ENCODE results near the gene CMTM1.
"Not testable (repeated sequence)": the region's sequence is repeated elsewhere in the genome, so short reads cannot be mapped to it uniquely, and the experiment has no call there.

The CMTM1 gene

GRCh38 chr16:66562409-66562808, 3.8 kb upstream of the CMTM1 start:
- no peak for DNase-seq (ENCODE audit: low read depth)

GRCh38 chr16:66562986-66563385, 3.3 kb upstream of the CMTM1 start:
- DNase-seq (ENCODE audit: low read depth), result no peak

DNA sequence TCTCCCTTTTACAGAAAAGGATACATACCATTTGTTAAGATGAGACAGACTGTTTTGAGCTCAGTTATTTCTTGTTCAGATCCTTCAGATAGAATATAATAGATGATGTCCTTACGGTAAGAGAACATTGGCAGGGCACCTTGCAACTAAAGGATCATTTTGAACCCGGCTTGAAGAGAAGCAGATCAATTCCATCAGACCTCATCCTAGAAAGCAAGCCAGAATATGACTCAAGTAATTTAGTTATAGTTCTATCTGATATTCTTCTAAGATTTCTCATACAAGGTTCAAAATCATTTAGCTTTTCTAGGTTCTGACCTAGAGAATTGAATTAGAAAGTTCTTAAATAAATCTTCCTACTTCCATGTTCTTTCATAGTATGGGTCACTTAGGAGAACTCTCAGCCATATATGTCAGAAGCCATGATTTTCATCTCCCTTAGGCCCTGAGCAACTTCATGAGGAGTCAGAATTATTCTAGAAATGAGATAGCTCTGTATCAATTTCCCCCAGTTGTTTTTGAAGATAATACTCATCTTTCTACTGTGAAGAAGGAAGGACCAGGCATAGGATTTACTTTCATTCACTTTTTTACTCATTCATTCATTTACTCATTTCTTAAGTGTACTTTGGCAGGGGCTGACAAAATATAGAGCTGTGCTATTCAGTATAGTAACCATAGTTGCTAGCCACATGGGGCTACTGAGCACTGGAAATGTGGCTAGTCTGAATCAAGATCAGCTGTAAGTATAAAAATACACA, 2.5 kb upstream of the CMTM1 start:
- DNase-seq (ENCODE audit: low read depth), result no peak

DNA sequence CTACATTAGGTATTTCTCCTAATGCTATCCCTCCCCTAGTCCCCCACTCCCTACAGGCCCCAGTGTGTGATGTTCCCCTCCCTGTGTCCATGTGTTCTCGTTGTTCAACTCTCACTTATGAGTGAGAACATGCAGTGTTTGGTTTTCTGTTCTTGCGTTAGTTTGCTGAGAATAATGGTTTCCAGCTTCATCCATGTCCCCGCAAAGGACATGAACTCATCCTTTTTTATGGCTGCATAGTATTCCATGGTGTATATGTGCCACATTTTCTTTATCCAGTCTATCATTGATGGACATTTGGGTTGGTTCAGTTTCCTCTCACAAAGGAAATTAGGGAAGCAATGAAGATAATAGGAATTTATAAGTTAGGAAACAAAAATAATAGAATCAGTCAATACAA, 1.0 kb downstream of the CMTM1 start:
- not testable (repeated sequence) for DNase-seq (ENCODE audit: low read depth)

- DNase-seq (ENCODE audit: low read depth), result no peak
These were observed 2.1 kb downstream of the CMTM1 start for GRCh38 chr16:66568355-66568754.

DNA sequence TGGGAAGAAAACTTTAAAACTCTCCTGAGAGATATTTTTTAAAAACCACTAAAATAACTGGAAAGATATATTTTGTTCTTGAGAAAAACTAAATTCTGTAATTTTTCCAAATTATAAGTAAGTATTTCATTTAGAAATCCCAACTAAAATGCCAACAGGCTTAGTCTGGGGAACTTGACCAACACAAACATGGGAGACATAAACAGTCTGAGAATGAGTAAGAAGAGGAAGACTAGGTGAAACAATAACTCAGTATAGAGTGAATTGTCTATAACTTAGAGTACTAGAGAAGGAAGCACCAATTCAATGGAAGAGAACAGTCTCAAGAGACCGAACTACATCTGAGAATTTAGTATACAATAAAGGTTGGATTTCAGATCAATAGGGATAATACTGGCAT, 2.9 kb downstream of the CMTM1 start:
- DNase-seq (ENCODE audit: low read depth), result no peak

DNA sequence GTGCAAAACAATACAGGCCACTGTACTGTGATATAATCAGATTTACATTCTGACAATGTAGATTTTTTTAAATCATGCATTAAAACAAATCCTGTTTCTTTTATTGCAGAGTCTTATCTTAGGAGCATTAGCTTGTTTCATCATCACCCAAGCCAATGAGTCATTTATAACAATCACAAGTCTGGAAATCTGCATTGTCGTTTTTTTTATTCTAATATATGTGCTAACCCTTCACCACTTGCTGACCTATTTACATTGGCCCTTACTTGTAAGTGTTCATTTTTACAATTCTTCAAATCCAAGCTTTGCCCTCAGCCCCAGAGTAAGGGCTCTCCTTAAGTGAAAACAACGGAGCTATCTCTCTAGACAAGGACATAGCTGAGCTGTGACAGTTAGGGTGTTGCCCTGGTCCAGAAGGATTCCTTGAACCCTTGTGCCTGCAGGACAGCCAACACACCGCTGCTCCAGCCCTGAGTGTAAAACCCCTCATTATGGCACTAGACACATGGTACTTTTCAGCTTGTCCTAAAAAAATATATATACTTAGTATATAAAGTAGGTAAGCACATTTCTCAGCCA, 3.7 kb downstream of the CMTM1 start:
- no peak for DNase-seq (ENCODE audit: low read depth)

DNA sequence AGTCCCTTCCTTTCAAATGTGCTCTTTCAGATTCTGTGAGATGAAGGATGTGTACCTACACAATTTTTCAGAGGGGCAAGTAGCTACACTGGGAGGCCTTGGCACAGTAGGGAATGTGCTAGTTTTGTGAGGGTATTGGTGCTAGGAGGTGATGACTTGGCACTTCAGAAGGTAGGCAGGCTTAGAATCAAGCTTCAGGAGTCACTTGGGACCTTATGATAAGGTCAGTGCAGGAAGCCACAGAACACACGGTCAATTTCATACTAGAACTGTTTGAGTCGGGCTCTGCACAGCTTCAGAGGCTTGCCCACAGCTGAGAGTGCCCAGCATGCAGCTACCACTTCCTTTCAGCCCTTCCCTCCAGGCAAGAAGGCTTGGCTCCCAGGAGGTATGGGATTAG, 6.1 kb downstream of the CMTM1 start:
- DNase-seq (ENCODE audit: low read depth), result no peak

- no peak for DNase-seq (ENCODE audit: low read depth)
These were observed 7.8 kb downstream of the CMTM1 start for GRCh38 chr16:66574081-66574480.

DNA sequence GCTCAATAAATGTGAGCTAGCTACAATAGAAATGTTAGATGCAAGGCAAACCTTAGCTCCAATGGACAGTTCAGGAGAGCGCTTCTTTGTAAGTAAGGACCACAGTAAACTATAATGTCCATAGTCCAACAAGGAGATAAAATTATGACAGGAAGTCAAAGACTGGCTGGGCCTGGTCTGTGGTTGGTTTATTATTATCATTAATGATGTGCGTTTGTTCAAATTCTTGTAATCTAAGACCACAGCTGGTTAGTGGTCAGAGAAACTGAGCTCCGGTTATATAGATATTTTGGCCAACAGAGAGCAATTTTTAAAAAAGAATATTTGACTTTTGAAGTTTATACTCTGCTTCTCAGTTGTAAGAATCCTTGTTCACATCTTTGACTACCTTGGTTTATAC, 8.3 kb downstream of the CMTM1 start:
- no peak for DNase-seq (ENCODE audit: low read depth)

DNA sequence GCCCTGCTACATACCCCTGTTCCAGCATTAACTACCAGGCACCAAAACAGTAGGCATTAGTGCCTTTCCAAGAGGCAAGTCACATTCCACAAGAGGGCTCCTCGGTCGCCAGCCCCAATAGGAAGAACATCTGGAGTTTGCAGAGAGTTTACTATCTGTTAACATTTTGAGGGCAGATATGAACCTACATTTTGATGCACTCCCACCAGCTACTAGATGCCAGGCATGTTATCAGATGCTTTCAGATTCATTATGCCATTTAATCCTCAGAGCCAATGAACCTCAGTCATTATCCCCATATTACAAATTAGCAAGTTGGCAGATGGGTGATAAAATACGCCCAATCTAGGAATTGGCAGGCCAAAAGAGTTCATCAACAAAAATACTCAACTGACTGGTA, 8.8 kb downstream of the CMTM1 start:
- DNase-seq (ENCODE audit: low read depth), result no peak

DNA sequence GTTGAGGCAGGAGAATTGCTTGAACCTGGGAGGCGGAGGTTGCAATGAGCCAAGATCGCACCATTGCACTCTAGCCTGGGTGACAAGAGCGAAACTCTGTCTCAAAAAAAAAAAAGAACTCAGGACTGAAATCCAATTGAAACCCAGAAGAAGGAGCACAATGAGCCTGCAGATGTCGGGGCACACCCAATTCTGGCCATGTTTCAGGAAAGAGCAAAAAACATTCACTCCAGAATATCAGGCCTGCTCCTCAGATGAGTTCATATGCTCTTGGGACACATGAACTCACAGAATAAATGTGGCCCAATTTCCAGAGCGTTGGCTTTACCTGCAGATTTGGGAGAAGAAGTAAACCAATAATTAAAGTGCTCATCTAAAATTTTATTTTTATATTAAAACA, 10.1 kb downstream of the CMTM1 start:
- DNase-seq (ENCODE audit: low read depth), result no peak

GRCh38 chr16:66578651-66579531, 12.7 kb downstream of the CMTM1 start, which contains the start of gene CMTM2:
TSS of gene CMTM2 (plus strand) at chr16:66579463. CDS start at chr16:66579608, 145 bp downstream.
- DNase-seq (ENCODE audit: low read depth), result no peak

DNA sequence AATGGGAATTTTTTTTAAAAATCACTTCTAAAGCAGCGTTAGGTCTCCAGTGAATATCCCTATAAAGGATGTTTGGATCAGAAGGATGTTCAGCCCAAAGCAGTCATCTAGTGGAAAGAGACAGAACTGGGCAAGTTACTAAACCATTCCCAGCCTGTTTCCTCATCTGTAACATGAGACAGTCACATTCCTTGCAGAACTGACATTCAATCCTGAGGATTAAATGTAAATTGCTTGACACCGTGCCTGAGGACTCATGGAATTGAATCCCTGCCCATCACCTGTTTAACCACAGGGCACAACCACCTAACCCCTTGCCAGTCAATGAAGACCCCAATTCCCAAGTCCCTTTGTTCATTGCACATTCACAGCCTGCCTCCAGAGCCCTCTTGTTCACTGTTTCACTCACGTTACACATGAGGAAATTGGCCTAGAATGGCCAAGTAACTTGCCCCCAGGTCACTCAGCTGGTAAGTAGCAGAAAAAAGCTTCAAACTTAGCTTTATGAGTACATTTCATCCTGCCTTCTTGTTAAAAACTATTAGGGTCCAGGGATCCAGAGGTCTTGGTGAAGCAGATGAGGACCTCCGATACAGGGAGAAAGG, 14.5 kb downstream of the CMTM1 start:
- no peak for DNase-seq (ENCODE audit: low read depth)

- DNase-seq (ENCODE audit: low read depth), result no peak
These were observed 15.2 kb downstream of the CMTM1 start for GRCh38 chr16:66581246-66581952.

DNA sequence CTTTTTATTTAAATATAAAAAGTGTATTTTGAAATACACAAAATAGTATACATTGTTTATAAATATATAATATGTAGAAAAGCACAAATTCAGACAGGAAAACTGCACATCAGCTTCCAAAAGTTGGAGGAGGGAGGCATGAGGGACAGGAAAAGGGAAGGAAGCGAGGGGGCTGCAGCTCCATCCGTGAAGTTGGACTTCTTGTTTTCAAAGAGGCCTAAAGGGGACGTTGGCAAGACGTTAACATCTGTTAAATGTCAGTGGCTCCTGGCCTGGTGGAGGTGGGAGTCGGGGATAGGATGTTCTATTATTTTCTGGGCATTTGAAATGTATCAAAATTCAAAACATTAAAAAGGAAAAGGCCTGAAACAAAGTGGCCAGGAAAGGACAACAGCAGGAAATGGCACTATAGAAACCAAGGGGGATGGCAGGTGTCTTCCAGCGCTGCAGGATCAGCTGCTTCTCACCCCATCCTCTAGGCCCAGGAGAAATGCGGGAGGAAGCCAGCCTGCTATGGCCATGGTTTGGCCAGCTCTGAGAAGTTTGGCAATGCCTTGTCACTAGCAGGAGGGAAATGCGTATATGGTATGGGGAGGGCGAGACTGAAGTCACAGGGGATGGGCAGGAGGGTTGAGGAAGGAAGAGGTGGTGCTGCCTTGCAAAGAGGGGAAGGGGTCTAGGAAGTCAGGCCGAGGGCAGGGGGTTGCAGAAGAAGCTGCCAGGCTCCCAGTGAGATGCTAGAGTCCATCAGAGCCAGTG, 19.4 kb downstream of the CMTM1 start:
- no peak for DNase-seq (ENCODE audit: low read depth)

DNA sequence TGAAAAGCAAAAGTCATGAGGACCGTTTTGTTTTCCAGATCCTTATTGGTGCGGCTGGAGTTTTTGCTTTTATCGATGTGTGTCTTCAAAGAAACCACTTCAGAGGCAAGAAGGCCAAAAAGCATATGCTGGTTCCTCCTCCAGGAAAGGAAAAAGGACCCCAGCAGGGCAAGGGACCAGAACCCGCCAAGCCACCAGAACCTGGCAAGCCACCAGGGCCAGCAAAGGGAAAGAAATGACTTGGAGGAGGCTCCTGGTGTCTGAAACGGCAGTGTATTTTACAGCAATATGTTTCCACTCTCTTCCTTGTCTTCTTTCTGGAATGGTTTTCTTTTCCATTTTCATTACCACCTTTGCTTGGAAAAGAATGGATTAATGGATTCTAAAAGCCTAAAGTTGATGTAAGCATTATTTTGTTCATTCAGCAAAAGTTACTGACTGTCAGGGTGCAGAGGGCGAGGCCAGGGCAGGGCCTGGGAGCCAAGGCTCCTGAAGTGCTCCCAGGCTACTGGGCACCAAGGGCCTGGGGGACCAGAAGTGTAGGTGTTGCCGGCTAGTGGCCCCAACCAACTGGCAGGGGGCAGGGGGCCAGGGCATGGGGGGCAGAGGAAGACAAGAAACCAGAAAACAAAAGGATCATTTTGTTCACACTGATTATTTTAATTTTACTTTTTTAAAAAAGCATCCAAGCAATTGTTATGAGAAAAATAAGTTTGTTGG, 21.8 kb downstream of the CMTM1 start:
- no peak for DNase-seq (ENCODE audit: low read depth)

- no peak for DNase-seq (ENCODE audit: low read depth)
These were observed 22.9 kb downstream of the CMTM1 start for GRCh38 chr16:66588981-66589713.

DNA sequence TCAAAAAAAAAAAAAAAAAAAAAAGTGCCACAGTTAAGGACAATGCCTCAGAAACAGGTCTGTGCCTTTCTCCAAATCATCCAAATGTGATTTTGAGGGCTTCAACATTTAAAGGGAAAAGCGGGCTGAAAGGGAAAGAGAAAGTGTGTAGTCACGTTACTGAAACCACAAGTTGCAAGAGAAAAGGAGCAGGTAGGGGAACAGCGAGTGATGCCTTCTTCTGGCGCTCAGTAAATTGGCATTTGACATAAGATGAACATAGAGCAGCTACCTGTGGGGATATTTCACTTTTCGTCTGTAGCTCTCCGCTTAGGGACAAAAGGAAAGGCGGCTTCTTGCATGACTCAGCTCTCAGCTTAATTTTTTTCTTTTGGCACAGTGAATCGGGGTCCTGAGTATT, 24.1 kb downstream of the CMTM1 start:
- no peak for DNase-seq (ENCODE audit: low read depth)

- no peak for DNase-seq (ENCODE audit: low read depth)
These were observed 24.8 kb downstream of the CMTM1 start for GRCh38 chr16:66591018-66591417.

Measured in stimulated activated CD8-positive, alpha-beta memory T cell treated with anti-CD3 and anti-CD28 coated beads, Interleukin-15, amount 100 ng/mL, for 1 hour (primary cell).